Subcutaneous adipose tissue (tissue), 4 donors: ENCODE results near the gene CC2D2B. TPM values are rescaled to one million over a fixed set of nuclear protein-coding genes. Genes with fewer than 3 reads are reported as not detected.

Experiments used
- CTCF ChIP-seq: fragments of 450-650 bp; IDR thresholded peaks from one replicate; pipeline ENCODE4 v1.5.1; 2016; ENCODE audit warnings: low read depth, mild to moderate bottlenecking, control low read depth, antibody characterized with exemption, moderate library complexity
- total RNA-seq, 4 donors: library from RNA; depleted of rRNA; stranded (reverse); fragments of >200 nt; gene quantifications; one replicate each; pipeline ENCODE4 v1.1.0, GENCODE V29; 2016

CC2D2B gene
- total RNA-seq, 4 donors from 2014 or later: 1.1 to 4.4 (median 2.2) TPM

GRCh38 chr10:95935429-95935828 lies 27.7 kb downstream of the CC2D2B start:
- TF ChIP-seq CTCF: no peak

- TF ChIP-seq CTCF: no peak
Measured at GRCh38 chr10:95941115-95941514, 33.3 kb downstream of the CC2D2B start.

- TF ChIP-seq CTCF: no peak
Measured at GRCh38 chr10:95963202-95963990, 55.6 kb downstream of the CC2D2B start.

- TF ChIP-seq CTCF: no peak
Measured at GRCh38 chr10:95963991-95964389, 56.2 kb downstream of the CC2D2B start.

- TF ChIP-seq CTCF: no peak
Measured at GRCh38 chr10:95964756-95965155, 57.0 kb downstream of the CC2D2B start.

GRCh38 chr10:95976362-95977229 lies 68.8 kb downstream of the CC2D2B start:
- no peak for TF ChIP-seq CTCF

GRCh38 chr10:95982200-95982599 lies 74.4 kb downstream of the CC2D2B start:
- TF ChIP-seq CTCF: no peak
